ENCODE results near the gene SGCA.

SGCA gene

GRCh38 chr17:50165867-50166517 is at the start of gene SGCA:
SGCA (plus strand) TSS chr17:50166005; CDS start chr17:50166041, 36 bp downstream.
- DNase-seq (ENCODE audit: low read depth): no peak

GRCh38 chr17:50117202-50118051 is 48.4 kb upstream of the SGCA start:
- peak; percentile 53 for DNase-seq (ENCODE audit: low read depth)

- DNase-seq (ENCODE audit: low read depth): no peak
Measured at GRCh38 chr17:50118076-50118827, 47.6 kb upstream of the SGCA start.

GRCh38 chr17:50118828-50119218 is 47.0 kb upstream of the SGCA start:
- DNase-seq (ENCODE audit: low read depth): no peak

- DNase-seq (ENCODE audit: low read depth): no peak
Measured at GRCh38 chr17:50120475-50121253, 45.1 kb upstream of the SGCA start.

- no peak for DNase-seq (ENCODE audit: low read depth)
Measured at GRCh38 chr17:50122945-50123344, 42.9 kb upstream of the SGCA start.

GRCh38 chr17:50123649-50124349 is 42.0 kb upstream of the SGCA start:
- no peak for DNase-seq (ENCODE audit: low read depth)

GRCh38 chr17:50125420-50125997 is 40.3 kb upstream of the SGCA start:
- no peak for DNase-seq (ENCODE audit: low read depth)

- no peak for DNase-seq (ENCODE audit: low read depth)
Measured at GRCh38 chr17:50127697-50128361, 38.0 kb upstream of the SGCA start.

- DNase-seq (ENCODE audit: low read depth): no peak
Measured at GRCh38 chr17:50128441-50129352, 37.1 kb upstream of the SGCA start.

GRCh38 chr17:50129353-50129727 is 36.5 kb upstream of the SGCA start:
- no peak for DNase-seq (ENCODE audit: low read depth)

- DNase-seq (ENCODE audit: low read depth): peak; percentile 25
Measured at GRCh38 chr17:50129728-50130558, 35.9 kb upstream of the SGCA start, which contains the start of gene SAMD14. SAMD14 (minus strand) TSS chr17:50130160; CDS start chr17:50124959, 5,201 bp downstream.

GRCh38 chr17:50130559-50131305 is 35.1 kb upstream of the SGCA start:
- no peak for DNase-seq (ENCODE audit: low read depth)

GRCh38 chr17:50132104-50132794 is 33.6 kb upstream of the SGCA start:
- no peak for DNase-seq (ENCODE audit: low read depth)

GRCh38 chr17:50133028-50133768 is 32.6 kb upstream of the SGCA start:
- DNase-seq (ENCODE audit: low read depth): no peak

- no peak for DNase-seq (ENCODE audit: low read depth)
Measured at GRCh38 chr17:50133769-50134099, 32.1 kb upstream of the SGCA start.

Measured in activated T-helper 9 cell treated with anti-CD3 and anti-CD28 coated beads, Interleukin-2, amount 50 U/mL, for 16 hours (primary cell).